ENCODE data around the gene SNX20. TPM values are rescaled to one million over a fixed set of nuclear protein-coding genes. Genes with fewer than 3 reads are reported as not detected.

Gene SNX20
- total and polyA plus RNA-seq, 2 of the 13 experiments (the other 11 are each of a cell fraction or from before 2014, with no cell fraction given): not detected

DNA sequence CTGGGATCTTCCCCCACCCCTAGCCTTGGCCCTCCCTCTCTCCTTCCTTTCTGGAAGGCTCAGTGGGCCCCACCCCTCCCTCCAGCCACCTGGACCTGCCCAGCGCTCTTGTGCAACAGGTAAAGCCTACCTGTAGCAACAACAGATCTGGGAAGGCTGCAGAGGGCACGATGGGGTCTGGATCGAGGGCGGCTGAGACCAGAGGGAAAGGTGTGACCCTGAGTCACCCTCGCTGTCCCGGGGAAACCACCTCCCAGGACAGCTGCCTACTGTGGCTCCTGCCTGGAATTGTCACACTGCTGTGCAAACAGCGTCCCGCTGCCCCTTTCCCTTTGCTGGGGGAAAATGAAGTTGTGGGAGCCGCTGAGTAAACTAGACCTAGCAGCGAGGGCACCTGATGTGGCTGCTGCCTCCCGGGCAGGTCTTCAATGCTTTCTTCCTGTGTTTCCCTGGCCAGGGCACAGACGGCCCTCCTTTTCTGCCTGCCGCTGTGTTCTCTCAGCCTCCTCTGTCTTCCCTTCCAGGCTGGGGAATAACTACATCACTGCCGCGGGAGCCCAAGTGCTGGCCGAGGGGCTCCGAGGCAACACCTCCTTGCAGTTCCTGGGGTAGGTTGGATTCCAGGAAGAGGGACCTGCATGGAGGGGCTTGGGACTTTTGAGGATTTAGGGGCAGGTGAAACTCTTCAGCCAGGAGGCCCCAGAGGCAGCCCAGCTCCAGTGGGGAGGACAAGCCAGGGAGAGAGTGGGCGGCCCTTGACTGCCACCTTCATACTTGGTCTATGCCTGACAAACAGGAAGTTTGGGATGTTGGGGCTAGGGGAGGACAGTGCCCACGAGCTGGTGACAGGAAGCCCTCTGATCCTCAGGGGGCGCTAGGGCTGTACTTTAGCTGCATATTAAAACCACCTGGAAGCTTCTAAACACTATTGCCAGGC is 38.6 kb upstream of the SNX20 start (continued):
- TF ChIP-seq TARDBP (CRISPR knock-in tag; IDR thresholded peaks at IDR 0.05) (0 out of 2 replicates have a peak, but pooled peaks have one; percentile 39), NR2F6 (IDR thresholded peaks at IDR 0.05) (no peak), NR2F6 (CRISPR knock-in tag; IDR thresholded peaks at IDR 0.05) (peak; percentile 10; the same call in 1 of the 2 replicates), JDP2 (CRISPR knock-in tag; IDR thresholded peaks at IDR 0.05; ENCODE audit: borderline replicate concordance) (no peak), POLR2G (IDR thresholded peaks at IDR 0.05; ENCODE audit: low read depth, low read length) (0 out of 2 replicates have a peak, but pooled peaks have one; percentile 31), ZFP41 (CRISPR knock-in tag; IDR thresholded peaks at IDR 0.05; ENCODE audit: borderline replicate concordance) (0 out of 2 replicates have a peak, but pooled peaks have one; percentile 46), KLF15 (CRISPR knock-in tag; IDR thresholded peaks at IDR 0.05; ENCODE audit: borderline replicate concordance) (no peak), STAG1 (CRISPR knock-in tag; IDR thresholded peaks at IDR 0.05) (peak; percentile 51), SOX5 (CRISPR knock-in tag; IDR thresholded peaks at IDR 0.05; ENCODE audit: borderline replicate concordance) (no peak), ZNF501 (CRISPR knock-in tag; IDR thresholded peaks at IDR 0.05) (peak; percentile 69), TMF1 (CRISPR knock-in tag; IDR thresholded peaks at IDR 0.05; ENCODE audit: low read depth) (no peak), SMAD1 (CRISPR knock-in tag; IDR thresholded peaks at IDR 0.05; ENCODE audit: borderline replicate concordance, low read depth) (peak; percentile 28; the same call in 1 of the 2 replicates), DR1 (CRISPR knock-in tag; IDR thresholded peaks at IDR 0.05) (0 out of 2 replicates have a peak, but pooled peaks have one; percentile 26), FOXA3 (CRISPR knock-in tag; IDR thresholded peaks at IDR 0.05) (0 out of 2 replicates have a peak, but pooled peaks have one; percentile 12), KDM5B (CRISPR knock-in tag; IDR thresholded peaks at IDR 0.05; ENCODE audit: borderline replicate concordance) (peak; percentile 47; the same call in 1 of the 2 replicates), XRCC5 (optimal IDR thresholded peaks at IDR 0.05; ENCODE audit: low read length) (peak; percentile 35), RBM39 (IDR thresholded peaks at IDR 0.05; ENCODE audit: low read depth, low read length, poor library complexity, severe bottlenecking) (peak; percentile 56), KAT8 (CRISPR knock-in tag; IDR thresholded peaks at IDR 0.05) (peak; percentile 52), ZNF44 (CRISPR knock-in tag; IDR thresholded peaks at IDR 0.05) (peak; percentile 33; the same call in 1 of the 2 replicates)
- TF ChIP-seq, protein P1, sequence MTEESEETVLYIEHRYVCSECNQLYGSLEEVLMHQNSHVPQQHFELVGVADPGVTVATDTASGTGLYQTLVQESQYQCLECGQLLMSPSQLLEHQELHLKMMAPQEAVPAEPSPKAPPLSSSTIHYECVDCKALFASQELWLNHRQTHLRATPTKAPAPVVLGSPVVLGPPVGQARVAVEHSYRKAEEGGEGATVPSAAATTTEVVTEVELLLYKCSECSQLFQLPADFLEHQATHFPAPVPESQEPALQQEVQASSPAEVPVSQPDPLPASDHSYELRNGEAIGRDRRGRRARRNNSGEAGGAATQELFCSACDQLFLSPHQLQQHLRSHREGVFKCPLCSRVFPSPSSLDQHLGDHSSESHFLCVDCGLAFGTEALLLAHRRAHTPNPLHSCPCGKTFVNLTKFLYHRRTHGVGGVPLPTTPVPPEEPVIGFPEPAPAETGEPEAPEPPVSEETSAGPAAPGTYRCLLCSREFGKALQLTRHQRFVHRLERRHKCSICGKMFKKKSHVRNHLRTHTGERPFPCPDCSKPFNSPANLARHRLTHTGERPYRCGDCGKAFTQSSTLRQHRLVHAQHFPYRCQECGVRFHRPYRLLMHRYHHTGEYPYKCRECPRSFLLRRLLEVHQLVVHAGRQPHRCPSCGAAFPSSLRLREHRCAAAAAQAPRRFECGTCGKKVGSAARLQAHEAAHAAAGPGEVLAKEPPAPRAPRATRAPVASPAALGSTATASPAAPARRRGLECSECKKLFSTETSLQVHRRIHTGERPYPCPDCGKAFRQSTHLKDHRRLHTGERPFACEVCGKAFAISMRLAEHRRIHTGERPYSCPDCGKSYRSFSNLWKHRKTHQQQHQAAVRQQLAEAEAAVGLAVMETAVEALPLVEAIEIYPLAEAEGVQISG (CRISPR knock-in tag; IDR thresholded peaks at IDR 0.05): 0 out of 2 replicates have a peak, but pooled peaks have one; percentile 11

Data from HepG2 (cell line).